NCI-H82 treated with DMSO at 0.1 percent for 48 hours (cell line): ENCODE results near the gene CTBP1.

Experiments
- DNase-seq: peaks from one replicate; lab custom pipeline; 2025; ENCODE audit not compliant: unreplicated experiment; lab: John Stamatoyannopoulos, UW

CTBP1 gene

GRCh38 chr4:1177274-1178141 is 71.4 kb downstream of the CTBP1 start:
- DNase-seq = peak; percentile 19

GRCh38 chr4:1176398-1177273 is 72.3 kb downstream of the CTBP1 start:
- DNase-seq = no peak

- no peak for DNase-seq
Measured at GRCh38 chr4:1175635-1176229, 73.2 kb downstream of the CTBP1 start.

GRCh38 chr4:1174941-1175634 is 73.8 kb downstream of the CTBP1 start:
- no peak for DNase-seq

- no peak for DNase-seq
Measured at GRCh38 chr4:1172971-1173757, 75.8 kb downstream of the CTBP1 start.

- DNase-seq = no peak
Measured at GRCh38 chr4:1172228-1172851, 76.6 kb downstream of the CTBP1 start, which contains the start of gene SPON2. Gene SPON2 (minus strand): TSS chr4:1172583.

- no peak for DNase-seq
Measured at GRCh38 chr4:1171311-1172227, 77.4 kb downstream of the CTBP1 start.

- DNase-seq = no peak
Measured at GRCh38 chr4:1170976-1171310, 78.0 kb downstream of the CTBP1 start.

- no peak for DNase-seq
Measured at GRCh38 chr4:1170156-1170975, 78.6 kb downstream of the CTBP1 start.

- no peak for DNase-seq
Measured at GRCh38 chr4:1169691-1170096, 79.2 kb downstream of the CTBP1 start.

- DNase-seq = no peak
Measured at GRCh38 chr4:1169171-1169671, 79.7 kb downstream of the CTBP1 start.

- DNase-seq = no peak
Measured at GRCh38 chr4:1168191-1169101, 80.5 kb downstream of the CTBP1 start.

- peak; percentile 10 for DNase-seq
Measured at GRCh38 chr4:1167244-1167949, 81.5 kb downstream of the CTBP1 start.

GRCh38 chr4:1166509-1167243 is 82.3 kb downstream of the CTBP1 start:
- no peak for DNase-seq

- no peak for DNase-seq
Measured at GRCh38 chr4:1164956-1165545, 83.9 kb downstream of the CTBP1 start.
